ENCODE results near the gene KIF21A. TPM values are rescaled to one million over a fixed set of nuclear protein-coding genes. Genes with fewer than 3 reads are reported as not detected.

Gene KIF21A
- total RNA-seq, 1 donor from 2014 or later = 57.3 TPM

DNA sequence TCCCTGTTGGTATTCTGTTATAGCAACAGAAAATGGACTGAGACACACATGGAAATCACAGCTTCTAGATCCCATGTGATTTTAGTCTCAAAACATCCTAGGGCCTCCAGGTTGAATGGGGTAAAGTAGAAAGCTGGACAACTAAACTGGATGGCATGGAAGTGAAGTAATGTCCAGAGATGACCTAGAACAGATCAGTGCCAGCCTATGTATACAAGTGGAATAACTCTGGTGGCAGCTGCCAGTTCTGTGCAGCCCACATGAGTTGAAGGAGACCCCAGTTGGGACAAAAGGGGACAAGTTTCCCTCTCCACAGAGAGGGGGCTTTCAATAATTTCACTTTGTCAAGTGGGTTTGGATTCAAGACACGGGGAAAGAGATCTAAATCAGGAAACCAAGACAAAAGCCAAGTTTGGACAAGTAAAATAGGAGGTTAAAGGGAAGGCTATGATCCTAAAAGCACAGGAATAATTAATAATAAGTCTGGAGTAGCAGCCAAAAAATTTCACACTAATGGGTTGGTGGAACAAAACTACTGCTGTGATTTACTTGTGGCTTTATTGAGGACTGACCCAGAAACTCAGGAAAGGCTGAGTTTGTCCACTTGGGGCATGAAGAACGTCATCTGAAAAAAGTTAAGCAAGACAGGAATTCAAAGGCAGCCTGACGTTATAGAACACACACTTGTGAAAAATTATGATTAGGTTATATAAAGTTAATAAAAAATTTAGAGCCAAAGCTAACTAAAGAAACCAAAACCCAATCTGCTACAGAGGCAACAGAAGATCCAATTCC lies 11.7 kb downstream of the KIF21A start:
- Mint-ChIP-seq H3K9me3 (ENCODE audit: low read depth) (no peaks in the 10 kb centered on the region), H3K4me3 (ENCODE audit: low read depth) (no peak overlapping the region), H3K27me3 (no peaks in the 10 kb centered on the region), H3K36me3 (ENCODE audit: insufficient read depth) (peaks cover 3% of the 10 kb centered on the region), H3K4me1 (ENCODE audit: low read depth) (peaks cover 4% of the 10 kb centered on the region), H3K27ac (no peak overlapping the region)
- TF ChIP-seq, protein P1, sequence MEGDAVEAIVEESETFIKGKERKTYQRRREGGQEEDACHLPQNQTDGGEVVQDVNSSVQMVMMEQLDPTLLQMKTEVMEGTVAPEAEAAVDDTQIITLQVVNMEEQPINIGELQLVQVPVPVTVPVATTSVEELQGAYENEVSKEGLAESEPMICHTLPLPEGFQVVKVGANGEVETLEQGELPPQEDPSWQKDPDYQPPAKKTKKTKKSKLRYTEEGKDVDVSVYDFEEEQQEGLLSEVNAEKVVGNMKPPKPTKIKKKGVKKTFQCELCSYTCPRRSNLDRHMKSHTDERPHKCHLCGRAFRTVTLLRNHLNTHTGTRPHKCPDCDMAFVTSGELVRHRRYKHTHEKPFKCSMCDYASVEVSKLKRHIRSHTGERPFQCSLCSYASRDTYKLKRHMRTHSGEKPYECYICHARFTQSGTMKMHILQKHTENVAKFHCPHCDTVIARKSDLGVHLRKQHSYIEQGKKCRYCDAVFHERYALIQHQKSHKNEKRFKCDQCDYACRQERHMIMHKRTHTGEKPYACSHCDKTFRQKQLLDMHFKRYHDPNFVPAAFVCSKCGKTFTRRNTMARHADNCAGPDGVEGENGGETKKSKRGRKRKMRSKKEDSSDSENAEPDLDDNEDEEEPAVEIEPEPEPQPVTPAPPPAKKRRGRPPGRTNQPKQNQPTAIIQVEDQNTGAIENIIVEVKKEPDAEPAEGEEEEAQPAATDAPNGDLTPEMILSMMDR (IDR thresholded peaks at IDR 0.05; ENCODE audit: unreplicated experiment) = no peak
- no peak for DNase-seq (ENCODE audit: low spot score, unreplicated experiment)

DNA sequence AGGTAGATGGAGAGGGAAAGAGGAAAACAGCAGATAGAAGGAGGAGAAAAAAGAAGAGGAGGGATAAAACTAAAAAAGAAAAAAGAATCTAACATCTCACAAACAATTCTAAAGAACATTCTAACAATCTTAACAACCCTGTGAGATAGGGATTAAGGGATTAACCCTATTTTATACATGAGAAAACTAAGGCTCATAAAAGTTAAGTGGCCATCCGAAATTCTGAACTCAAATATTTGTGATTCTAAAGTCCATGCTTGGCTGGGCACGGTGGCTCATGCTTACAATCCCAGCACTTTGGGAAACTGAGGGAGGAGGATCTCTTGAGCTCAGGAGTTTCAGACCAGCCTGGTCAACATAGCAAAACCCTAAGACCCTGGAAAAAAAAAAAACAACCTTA lies 13.1 kb downstream of the KIF21A start:
- Mint-ChIP-seq H3K36me3 (ENCODE audit: insufficient read depth) (peaks cover 3% of the 10 kb centered on the region), H3K4me3 (ENCODE audit: low read depth) (no peak overlapping the region), H3K27me3 (no peaks in the 10 kb centered on the region), H3K9me3 (ENCODE audit: low read depth) (no peaks in the 10 kb centered on the region), H3K27ac (no peak overlapping the region), H3K4me1 (ENCODE audit: low read depth) (peaks cover 4% of the 10 kb centered on the region)
- no peak for DNase-seq (ENCODE audit: low spot score, unreplicated experiment)
- TF ChIP-seq, protein P1 (IDR thresholded peaks at IDR 0.05; ENCODE audit: unreplicated experiment) = no peak

DNA sequence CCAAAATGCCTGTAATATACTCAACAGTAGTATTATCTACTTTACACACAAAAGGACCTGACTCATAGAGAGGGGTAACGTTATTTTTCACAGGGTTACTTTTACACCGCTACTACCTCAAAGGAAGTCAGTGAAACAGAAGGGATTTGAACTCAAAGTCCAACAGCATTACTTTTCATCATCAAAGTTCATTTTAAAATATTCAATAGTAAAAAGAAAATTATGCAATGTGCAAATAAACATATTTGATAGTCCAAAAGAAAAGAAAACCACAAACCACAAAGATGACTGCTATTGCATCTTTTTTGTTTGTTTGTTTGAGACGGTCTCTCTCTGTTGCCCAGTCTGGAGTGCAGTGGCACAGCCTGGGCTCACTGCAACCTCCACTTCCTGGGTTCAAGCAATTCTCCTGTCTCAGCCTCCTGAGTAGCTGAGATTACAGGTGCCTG lies 15.5 kb downstream of the KIF21A start:
- Mint-ChIP-seq H3K27ac (no peak overlapping the region), H3K4me1 (ENCODE audit: low read depth) (peaks cover 4% of the 10 kb centered on the region), H3K27me3 (no peaks in the 10 kb centered on the region), H3K36me3 (ENCODE audit: insufficient read depth) (peaks cover 1% of the 10 kb centered on the region), H3K9me3 (ENCODE audit: low read depth) (no peaks in the 10 kb centered on the region), H3K4me3 (ENCODE audit: low read depth) (no peak overlapping the region)
- TF ChIP-seq, protein P1 (IDR thresholded peaks at IDR 0.05; ENCODE audit: unreplicated experiment) = no peak
- DNase-seq (ENCODE audit: low spot score, unreplicated experiment) = no peak

DNA sequence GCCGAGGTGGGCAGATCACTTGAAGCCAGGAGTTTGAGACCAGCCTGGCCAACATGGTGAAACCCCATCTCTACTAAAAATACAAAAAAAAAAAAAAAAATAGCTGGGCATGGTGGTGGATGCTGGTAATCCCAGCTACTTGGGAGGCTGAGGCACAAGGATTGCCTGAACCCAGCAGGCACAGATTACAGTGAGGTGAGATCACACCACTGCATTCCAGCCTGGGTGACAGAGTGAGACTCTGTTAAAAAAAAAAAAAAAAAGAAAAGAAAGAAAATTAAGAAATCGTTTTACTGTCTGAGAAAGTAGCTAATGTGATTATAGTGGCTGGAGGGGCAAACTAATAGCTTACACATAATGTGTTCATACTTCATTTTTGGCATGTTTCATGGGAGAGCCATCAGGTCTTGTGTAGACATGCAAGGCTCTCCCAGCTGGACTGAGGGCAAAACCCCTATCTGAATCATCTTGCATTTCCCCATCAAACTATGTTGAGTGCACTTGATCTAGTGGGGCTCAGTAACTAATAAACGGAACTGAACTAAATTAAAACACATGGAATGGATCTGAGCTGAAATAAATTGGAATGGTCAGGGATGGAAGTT lies 16.2 kb downstream of the KIF21A start:
- Mint-ChIP-seq H3K9me3 (ENCODE audit: low read depth) (no peaks in the 10 kb centered on the region), H3K36me3 (ENCODE audit: insufficient read depth) (peaks cover 1% of the 10 kb centered on the region), H3K4me1 (ENCODE audit: low read depth) (peaks cover 4% of the 10 kb centered on the region), H3K27me3 (no peaks in the 10 kb centered on the region), H3K4me3 (ENCODE audit: low read depth) (no peak overlapping the region), H3K27ac (peak overlapping the region; percentile 3)
- no peak for DNase-seq (ENCODE audit: low spot score, unreplicated experiment)
- TF ChIP-seq, protein P1 (IDR thresholded peaks at IDR 0.05; ENCODE audit: unreplicated experiment) = no peak

DNA sequence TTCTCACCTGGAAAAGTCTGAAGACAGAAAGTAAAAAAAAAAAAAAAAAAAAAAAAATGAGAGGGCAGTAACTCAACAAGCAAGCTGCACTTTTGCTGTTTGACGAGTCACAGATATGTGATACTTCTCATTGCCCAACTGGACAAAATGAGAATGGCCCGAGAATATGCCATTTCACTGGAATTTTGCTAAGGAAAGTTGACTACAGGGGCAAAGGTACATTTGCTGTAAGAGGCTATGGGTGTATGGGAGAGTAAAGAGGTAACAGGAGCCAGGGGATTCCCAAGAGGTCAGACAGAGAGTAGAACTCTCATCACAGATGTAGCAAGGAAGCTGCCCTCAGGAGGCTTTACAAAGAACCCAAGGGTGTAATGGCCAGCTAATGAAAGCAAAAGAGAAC lies 22.9 kb downstream of the KIF21A start:
- Mint-ChIP-seq H3K9me3 (ENCODE audit: low read depth) (peaks cover 3% of the 10 kb centered on the region), H3K27me3 (no peaks in the 10 kb centered on the region), H3K4me1 (ENCODE audit: low read depth) (peaks cover 8% of the 10 kb centered on the region), H3K27ac (no peak overlapping the region), H3K36me3 (ENCODE audit: insufficient read depth) (peaks cover 3% of the 10 kb centered on the region), H3K4me3 (ENCODE audit: low read depth) (no peak overlapping the region)
- TF ChIP-seq, protein P1 (IDR thresholded peaks at IDR 0.05; ENCODE audit: unreplicated experiment) = no peak
- no peak for DNase-seq (ENCODE audit: low spot score, unreplicated experiment)

All from progenitor cell of endocrine pancreas (in vitro differentiated cells).